K562 (cell line): ENCODE measurements around the gene SLC10A3. TPM values are rescaled to one million over a fixed set of nuclear protein-coding genes. Genes with fewer than 3 reads are reported as not detected.
A peak's percentile ranks its signal among the peaks of the same experiment; 100 is the strongest.

Experiments
- ATAC-seq: fragments of 200-7000 bp; cut with Tn5 transposase; 3 replicates; pipeline ENCODE4 v1.9.1; 2020; ENCODE audit warnings: moderate library complexity
- BruUV-seq: library from RNA; stranded (reverse); fragments of 400-500 nt; replicated peaks from 2 replicates; lab custom pipeline; 2021; lab: Mats Ljungman, UMichigan
- CTCF ChIA-PET: fragments of 300-600 bp; formaldehyde crosslinking; extraction: SDS; loops from one replicate; lab custom pipeline; 2021; ENCODE audit warnings: low intra/inter-chr PET ratio; lab: Yijun Ruan, JAX
- POLR2A ChIA-PET: fragments of 300-600, 350-650 bp; sonication (Branson Sonifier 250); formaldehyde crosslinking; extraction: SDS; loops from one replicate; lab custom pipeline; 2021; ENCODE audit warnings: antibody characterized with exemption, inconsistent platforms; lab: Yijun Ruan, JAX
- DNase-seq, 4 experiments: peaks; one replicate each; pipeline versions ENCODE4 v3.0.0 to v3.0.0-alpha.2; 2011 to 2018; ENCODE audit warnings: low spot score in 3 of 4, mixed read lengths in 3 of 4; ENCODE audit errors: extremely low read depth in 1 of 4
- FAIRE-seq: peaks from 2 replicates; lab custom pipeline; 2011; peaks lifted over from hg19 to GRCh38; lab: Jason Lieb, UNC
- H2AFZ ChIP-seq: 2 replicates; pipeline ENCODE4 v1.6.0; 2011; ENCODE audit warnings: low read depth, low read length, control low read depth, inconsistent platforms
- H3K27ac ChIP-seq: fragments of 200-600 bp; 3 replicates; pipeline ENCODE4 v1.8.0; 2011; ENCODE audit warnings: low read depth, mild to moderate bottlenecking, control low read depth, inconsistent platforms, low read length, moderate library complexity, mixed read lengths; ENCODE audit errors: extremely low read depth
- H3K27me3 ChIP-seq, 2 experiments: fragments of 300-600 bp in 1 of 2; 2 replicates in 1 of 2; 3 replicates in 1 of 2; pipeline versions ENCODE4 v1.6.0 to v1.8.0; 2011; ENCODE audit warnings: inconsistent platforms in 2 of 2, low read length in 2 of 2, mild to moderate bottlenecking in 1 of 2, mixed read lengths in 1 of 2, moderate library complexity in 1 of 2; ENCODE audit not compliant: control insufficient read depth in 2 of 2, insufficient read depth in 2 of 2
- H3K36me3 ChIP-seq: fragments of 300-600 bp; 3 replicates; pipeline ENCODE4 v1.8.0; 2011; ENCODE audit warnings: mild to moderate bottlenecking, low read length, inconsistent platforms; ENCODE audit not compliant: control insufficient read depth, insufficient read depth
- H3K4me1 ChIP-seq, 2 experiments: fragments of 200-600 bp in 1 of 2; replicated peaks in 1 of 2; 2 replicates in 1 of 2; 3 replicates in 1 of 2; pipeline versions ENCODE4 v1.5.1 to v1.8.0; 2011; ENCODE audit warnings: inconsistent platforms in 2 of 2, low read length in 2 of 2, mild to moderate bottlenecking in 1 of 2, mixed read lengths in 1 of 2, moderate library complexity in 1 of 2; ENCODE audit not compliant: control insufficient read depth in 2 of 2, insufficient read depth in 2 of 2
- H3K4me2 ChIP-seq: 2 replicates; pipeline ENCODE4 v1.6.1; 2011; ENCODE audit warnings: low read length, control low read depth, inconsistent platforms, mixed read lengths; ENCODE audit not compliant: insufficient read depth
- H3K4me3 ChIP-seq: fragments of 200-600 bp; sonication (generic), shearing (Covaris generic); 2 replicates; pipeline ENCODE4 v1.5.1; 2016; ENCODE audit warnings: control low read depth, inconsistent platforms
- H3K79me2 ChIP-seq: fragments of 200-600 bp; 3 replicates; pipeline ENCODE4 v1.8.0; 2011; ENCODE audit warnings: low read length, inconsistent platforms; ENCODE audit not compliant: control insufficient read depth, insufficient read depth
- H3K9ac ChIP-seq, 2 experiments: 2 replicates each; pipeline versions ENCODE4 v1.6.0 to v1.6.1; 2011; ENCODE audit warnings: low read depth in 2 of 2, low read length in 2 of 2, control low read depth in 1 of 2, inconsistent platforms in 1 of 2, mild to moderate bottlenecking in 1 of 2, mixed read lengths in 1 of 2; ENCODE audit not compliant: insufficient read depth in 1 of 2
- H3K9me1 ChIP-seq: one replicate; pipeline ENCODE4 v1.6.0; 2011; ENCODE audit warnings: inconsistent platforms, mild to moderate bottlenecking, low read length, moderate library complexity; ENCODE audit not compliant: control insufficient read depth, insufficient read depth
- H3K9me3 ChIP-seq: replicated peaks from 2 replicates; pipeline ENCODE4 v1.5.1; 2011; ENCODE audit warnings: low read depth, low read length, inconsistent platforms; ENCODE audit not compliant: control insufficient read depth, insufficient read depth
- H4K20me1 ChIP-seq: replicated peaks from 2 replicates; pipeline ENCODE4 v1.6.1; 2011; ENCODE audit warnings: low read length, inconsistent platforms, mixed read lengths; ENCODE audit not compliant: control insufficient read depth, insufficient read depth
- EP300 ChIP-seq: IDR thresholded peaks from 2 replicates; pipeline ENCODE4 v1.6.1; 2012; ENCODE audit warnings: low read length, improper control_type of control experiment
- HNRNPH1 ChIP-seq: fragments of 200-400 bp; formaldehyde crosslinking; optimal IDR thresholded peaks from 2 replicates; pipeline ENCODE3; 2017; ENCODE audit warnings: low read depth, mild to moderate bottlenecking, low read length, moderate library complexity
- MYBL2 ChIP-seq, 2 experiments: fragments of 450-650 bp in 1 of 2; sonication (generic) in 1 of 2; formaldehyde crosslinking in 1 of 2; IDR thresholded peaks; 2 replicates each; pipeline versions ENCODE4 v1.6.1 to v1.8.1; 2017 to 2022; ENCODE audit warnings: borderline replicate concordance in 1 of 2, inconsistent platforms in 1 of 2, low read depth in 1 of 2, mild to moderate bottlenecking in 1 of 2, missing genetic modification reagents in 1 of 2, moderate library complexity in 1 of 2
- RBFOX2 ChIP-seq: fragments of 200-400 bp; formaldehyde crosslinking; IDR thresholded peaks from 2 replicates; pipeline ENCODE4 v1.6.1; 2017; ENCODE audit warnings: low read depth, mild to moderate bottlenecking, low read length, moderate library complexity
- SNIP1 ChIP-seq: fragments of 450-650 bp; IDR thresholded peaks from 2 replicates; pipeline ENCODE4 v1.7.1; 2017; ENCODE audit warnings: low read depth, mild to moderate bottlenecking
- SRSF3 ChIP-seq: fragments of 200-400 bp; formaldehyde crosslinking; IDR thresholded peaks from 2 replicates; pipeline ENCODE4 v1.6.1; 2016; ENCODE audit warnings: mild to moderate bottlenecking, low read length, moderate library complexity; ENCODE audit not compliant: insufficient read depth
- STAT5B ChIP-seq: fragments of 250-450 bp; sonication (Bioruptor Pico); IDR thresholded peaks from 2 replicates; pipeline ENCODE4 v1.8.0; 2021; ENCODE audit warnings: mild to moderate bottlenecking, inconsistent platforms
- TCF15 ChIP-seq: fragments of 250-450 bp; sonication (Bioruptor Pico); IDR thresholded peaks from 2 replicates; pipeline ENCODE4 v1.8.0; 2022; ENCODE audit warnings: moderate library complexity, mild to moderate bottlenecking, inconsistent platforms
- ZBTB11 ChIP-seq, 3 experiments: fragments of 200-800 bp in 1 of 3; fragments of 250-450 bp in 1 of 3; fragments of 450-650 bp in 1 of 3; sonication (Bioruptor Pico) in 1 of 3; sonication (Bioruptor generic) in 1 of 3; formaldehyde crosslinking in 1 of 3; IDR thresholded peaks; 2 replicates each; pipeline versions ENCODE4 v1.6.1 to v1.8.0; 2016 to 2022; ENCODE audit warnings: mild to moderate bottlenecking in 2 of 3, missing genetic modification characterization in 2 of 3, missing compliant biosample characterization in 1 of 3, moderate library complexity in 1 of 3
- ZNF75A ChIP-seq: fragments of 450-650 bp; formaldehyde crosslinking; IDR thresholded peaks from 2 replicates; pipeline ENCODE4 v1.4.0; 2020; ENCODE audit warnings: mild to moderate bottlenecking
- WGBS: fragments of 100-300 bp; shearing (Covaris generic); methylation state at CpG from one replicate; pipeline ENCODE4 v1.1.6; 2016; ENCODE audit warnings: low coverage, mixed read lengths; ENCODE audit not compliant: insufficient coverage; ENCODE audit errors: missing lambda C conversion rate; 5-methylcytosine and 5-hydroxymethylcytosine counted together
- in situ Hi-C: fragments of 300-500 bp; cut with MboI; formaldehyde crosslinking; loops from 4 replicates; pipeline ENCODE4 v1.15.0; 2018; ENCODE audit warnings: inconsistent platforms, mixed read lengths
- intact Hi-C: fragments of 100-400 bp; cut with micrococcal nuclease; formaldehyde crosslinking; loops from 2 replicates; pipeline ENCODE4 v1.14.2; 2022
- polyA plus RNA-seq, 8 experiments: library from polyadenylated mRNA; depleted of rRNA in 4 of 8; stranded (reverse) in 5 of 8; unstranded in 3 of 8; fragments of >200 nt; fragmentation: Nextera tagmentation in 2 of 8; fragmentation: Illumina TruSeq in 1 of 8; extraction: Ambion mirVana in 2 of 8; extraction: Trizol in 1 of 8; gene quantifications; 2 replicates each; pipeline versions ENCODE4 v1.2.1 to v1.2.3, GENCODE V29; 2011 to 2014; ENCODE audit warnings: inconsistent platforms in 1 of 8, missing spikeins in 1 of 8
- total RNA-seq, 7 experiments: library from RNA; depleted of rRNA in 6 of 7; stranded (reverse); fragments of >200 nt in 6 of 7; fragmentation: Illumina TruSeq in 2 of 7; extraction: Trizol in 2 of 7; gene quantifications; 2 replicates each; pipeline versions ENCODE4 v1.2.1 to v1.2.3, GENCODE V29; 2011 to 2021; ENCODE audit warnings: low replicate concordance in 1 of 7

SLC10A3 gene
- total and polyA plus RNA-seq, 9 of the 15 experiments (the other 6 are each of a cell fraction or from before 2014, with no cell fraction given): 5.2 to 30.6 (median 16.7) TPM

GRCh38 chrX:154470914-154471568 is 19.4 kb downstream of the SLC10A3 start:
- no peaks in the 10 kb centered on the region for H3K79me2 ChIP-seq
- 93% methylated on average over 16 of the region's 23 CpGs for WGBS
- H3K36me3 ChIP-seq: peaks cover 61% of the 10 kb centered on the region; the same call in 2 of the 3 replicates
- no peak for ATAC-seq
- no peaks in the 10 kb centered on the region for H3K9me3 ChIP-seq
- H3K9ac ChIP-seq: no peak overlapping the region
- CTCF ChIA-PET: no interaction called here
- no peaks in the 10 kb centered on the region for H3K27me3 ChIP-seq
- H4K20me1 ChIP-seq: no peaks in the 10 kb centered on the region
- H2AFZ ChIP-seq: no peak overlapping the region
- H3K27ac ChIP-seq: no peak overlapping the region
- TF ChIP-seq TCF15 (CRISPR knock-in tag): no peak
- TF ChIP-seq RBFOX2: 0 out of 2 replicates have a peak, but pooled peaks have one; percentile 28
- BruUV-seq: no TSS peak
- intact Hi-C loops: no loop called here
- peaks cover 0 to 14% of the 10 kb centered on the region in 2 experiments; a peak in 2 of 5 replicates for H3K4me1 ChIP-seq
- H3K9me1 ChIP-seq: no peaks in the 10 kb centered on the region
- in situ Hi-C loops: no loop called here
- DNase-seq: no peak
- no peak for FAIRE-seq
- H3K4me3 ChIP-seq: no peak overlapping the region
- H3K4me2 ChIP-seq: no peak overlapping the region
- POLR2A ChIA-PET: interaction anchor here (1.1 kb wide), 1 partner anchor 7 kb away, joined by 4 read pairs; the partner anchor contains the start of gene LAGE3

GRCh38 chrX:154470434-154470833 is 20.0 kb downstream of the SLC10A3 start:
- no peak for ATAC-seq
- H3K4me2 ChIP-seq: no peak overlapping the region
- POLR2A ChIA-PET: interaction anchor here (1.1 kb wide), 1 partner anchor 8 kb away, joined by 4 read pairs; the partner anchor contains the start of gene LAGE3
- no peaks in the 10 kb centered on the region for H3K79me2 ChIP-seq
- no peak overlapping the region; a peak in 1 of 4 replicates for H3K9ac ChIP-seq
- CTCF ChIA-PET: no interaction called here
- DNase-seq: no peak
- no peaks in the 10 kb centered on the region for H4K20me1 ChIP-seq
- BruUV-seq: no TSS peak
- H3K27me3 ChIP-seq: no peaks in the 10 kb centered on the region
- H3K9me3 ChIP-seq: no peaks in the 10 kb centered on the region
- FAIRE-seq: no peak
- no peak overlapping the region for H3K27ac ChIP-seq
- 94% methylated on average over 5 of the region's 14 CpGs for WGBS
- H3K4me1 ChIP-seq: peaks cover 0 to 14% of the 10 kb centered on the region in 2 experiments; a peak in 2 of 5 replicates
- H3K36me3 ChIP-seq: peaks cover 67% of the 10 kb centered on the region; the same call in 2 of the 3 replicates
- H3K9me1 ChIP-seq: no peaks in the 10 kb centered on the region
- H3K4me3 ChIP-seq: no peak overlapping the region
- in situ Hi-C loops (no loop called here), intact Hi-C loops (no loop called here)
- H2AFZ ChIP-seq: no peak overlapping the region
- TF ChIP-seq ZNF75A (no peak), HNRNPH1 (no peak), MYBL2 (IDR thresholded peaks at IDR 0.05; ENCODE audit: low read depth) (no peak), MYBL2 (CRISPR knock-in tag; IDR thresholded peaks at IDR 0.05; ENCODE audit: borderline replicate concordance) (no peak), EP300 (no peak), SRSF3 (no peak), SNIP1 (no peak), STAT5B (CRISPR knock-in tag) (no peak), ZBTB11 (CRISPR knock-in tag; IDR thresholded peaks at IDR 0.05) (no peak)
